VCaP (cell line): ENCODE data around the gene ACER3.

Source experiments
- H3K27ac ChIP-seq: fragments of 450-650 bp; 2 replicates; pipeline ENCODE4 v1.5.1; 2017
- CTCF ChIP-seq: fragments of 450-650 bp; conservative IDR thresholded peaks from 2 replicates; pipeline ENCODE4 v1.5.1; 2017; ENCODE audit warnings: mild to moderate bottlenecking, moderate library complexity

ACER3 gene

GRCh38 chr11:76834151-76834550, 26.6 kb upstream of the ACER3 start:
- peak overlapping the region; percentile 87 for H3K27ac ChIP-seq
- TF ChIP-seq CTCF, result no peak

- peak overlapping the region; percentile 87 for H3K27ac ChIP-seq
- no peak for TF ChIP-seq CTCF
Measured at GRCh38 chr11:76835036-76835435, 25.7 kb upstream of the ACER3 start.

GRCh38 chr11:76835928-76836612, 24.6 kb upstream of the ACER3 start:
- peak overlapping the region; percentile 87 for H3K27ac ChIP-seq
- no peak for TF ChIP-seq CTCF

- TF ChIP-seq CTCF, result peak; percentile 25
- H3K27ac ChIP-seq, result peak overlapping the region; percentile 87
Measured at GRCh38 chr11:76836613-76837291, 24.0 kb upstream of the ACER3 start.

- H3K27ac ChIP-seq, result peak overlapping the region; percentile 87
- TF ChIP-seq CTCF, result no peak
Measured at GRCh38 chr11:76837696-76838677, 22.7 kb upstream of the ACER3 start.

GRCh38 chr11:76838678-76839068, 22.0 kb upstream of the ACER3 start:
- H3K27ac ChIP-seq, result peak overlapping the region; percentile 87; the same call in 1 of the 2 replicates
- TF ChIP-seq CTCF, result no peak

GRCh38 chr11:76839311-76839710, 21.4 kb upstream of the ACER3 start:
- TF ChIP-seq CTCF, result no peak
- no peak overlapping the region for H3K27ac ChIP-seq
